Measurements from ENCODE around the gene ALKBH5. TPM values are rescaled to one million over a fixed set of nuclear protein-coding genes. Genes with fewer than 3 reads are reported as not detected.

Gene ALKBH5
- total and polyA plus RNA-seq, 9 of the 15 experiments (the other 6 are each of a cell fraction or from before 2014, with no cell fraction given), result 11.4 to 70.0 (median 47.4) TPM

DNA sequence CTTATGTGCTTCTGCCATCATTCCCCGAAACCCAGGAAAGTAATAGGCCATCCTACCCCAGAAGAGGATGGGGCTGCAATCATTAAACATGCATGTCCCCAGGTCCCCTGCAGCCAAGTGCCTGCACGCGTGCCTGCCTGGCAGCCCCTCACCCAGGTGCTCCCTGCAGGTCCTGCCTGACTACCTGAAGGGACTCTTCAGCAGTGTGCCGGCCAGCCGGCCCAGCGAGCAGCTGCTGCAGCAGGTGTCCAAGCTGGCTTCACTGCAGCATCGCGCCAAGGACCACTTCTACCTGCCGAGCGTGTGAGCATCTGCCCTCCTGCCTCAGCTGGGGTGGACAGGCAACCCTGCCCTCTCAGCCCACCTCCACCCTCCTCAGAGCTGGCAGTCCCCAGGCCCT lies 16.2 kb upstream of the ALKBH5 start:
- ATAC-seq, result no peak
- H2AFZ ChIP-seq (ENCODE audit: low read depth, low read length), result no peak overlapping the region
- no peaks in the 10 kb centered on the region for H3K27me3 ChIP-seq (ENCODE audit: control insufficient read depth in 2 of 2, insufficient read depth in 2 of 2, low read length in 2 of 2)
- no peak for TF ChIP-seq CTBP1 (IDR thresholded peaks at IDR 0.05; ENCODE audit: borderline replicate concordance)
- no peak for TF ChIP-seq CBFA2T3 (IDR thresholded peaks at IDR 0.05)
- no peak for TF ChIP-seq HMG20A (CRISPR knock-in tag; conservative IDR thresholded peaks at IDR 0.05)
- TF ChIP-seq, protein P1, sequence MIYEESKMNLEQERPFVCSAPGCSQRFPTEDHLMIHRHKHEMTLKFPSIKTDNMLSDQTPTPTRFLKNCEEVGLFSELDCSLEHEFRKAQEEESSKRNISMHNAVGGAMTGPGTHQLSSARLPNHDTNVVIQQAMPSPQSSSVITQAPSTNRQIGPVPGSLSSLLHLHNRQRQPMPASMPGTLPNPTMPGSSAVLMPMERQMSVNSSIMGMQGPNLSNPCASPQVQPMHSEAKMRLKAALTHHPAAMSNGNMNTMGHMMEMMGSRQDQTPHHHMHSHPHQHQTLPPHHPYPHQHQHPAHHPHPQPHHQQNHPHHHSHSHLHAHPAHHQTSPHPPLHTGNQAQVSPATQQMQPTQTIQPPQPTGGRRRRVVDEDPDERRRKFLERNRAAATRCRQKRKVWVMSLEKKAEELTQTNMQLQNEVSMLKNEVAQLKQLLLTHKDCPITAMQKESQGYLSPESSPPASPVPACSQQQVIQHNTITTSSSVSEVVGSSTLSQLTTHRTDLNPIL (CRISPR knock-in tag; IDR thresholded peaks at IDR 0.05), result no peak
- TF ChIP-seq RFX5 (IDR thresholded peaks at IDR 0.05; ENCODE audit: low read depth, low read length), result no peak
- TF ChIP-seq ARHGAP35 (IDR thresholded peaks at IDR 0.05; ENCODE audit: partially characterized antibody), result no peak
- no peak for TF ChIP-seq KLF6 (CRISPR knock-in tag; IDR thresholded peaks at IDR 0.05; ENCODE audit: borderline replicate concordance)
- TF ChIP-seq ETV5 (CRISPR knock-in tag; IDR thresholded peaks at IDR 0.05; ENCODE audit: low read depth), result no peak
- TF ChIP-seq RBBP5 (IDR thresholded peaks at IDR 0.05; ENCODE audit: borderline replicate concordance, insufficient read depth, low read length, poor library complexity, severe bottlenecking), result no peak
- no peak for TF ChIP-seq EZH2 (IDR thresholded peaks at IDR 0.05; ENCODE audit: borderline replicate concordance, low read depth, low read length)
- TF ChIP-seq, protein P2, sequence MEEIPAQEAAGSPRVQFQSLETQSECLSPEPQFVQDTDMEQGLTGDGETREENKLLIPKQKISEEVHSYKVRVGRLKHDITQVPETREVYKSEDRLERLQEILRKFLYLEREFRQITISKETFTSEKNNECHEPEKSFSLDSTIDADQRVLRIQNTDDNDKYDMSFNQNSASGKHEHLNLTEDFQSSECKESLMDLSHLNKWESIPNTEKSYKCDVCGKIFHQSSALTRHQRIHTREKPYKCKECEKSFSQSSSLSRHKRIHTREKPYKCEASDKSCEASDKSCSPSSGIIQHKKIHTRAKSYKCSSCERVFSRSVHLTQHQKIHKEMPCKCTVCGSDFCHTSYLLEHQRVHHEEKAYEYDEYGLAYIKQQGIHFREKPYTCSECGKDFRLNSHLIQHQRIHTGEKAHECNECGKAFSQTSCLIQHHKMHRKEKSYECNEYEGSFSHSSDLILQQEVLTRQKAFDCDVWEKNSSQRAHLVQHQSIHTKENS (CRISPR knock-in tag; IDR thresholded peaks at IDR 0.05), result no peak
- no peak for TF ChIP-seq FOXK1 (CRISPR knock-in tag; IDR thresholded peaks at IDR 0.05; ENCODE audit: borderline replicate concordance)
- TF ChIP-seq, protein P3, sequence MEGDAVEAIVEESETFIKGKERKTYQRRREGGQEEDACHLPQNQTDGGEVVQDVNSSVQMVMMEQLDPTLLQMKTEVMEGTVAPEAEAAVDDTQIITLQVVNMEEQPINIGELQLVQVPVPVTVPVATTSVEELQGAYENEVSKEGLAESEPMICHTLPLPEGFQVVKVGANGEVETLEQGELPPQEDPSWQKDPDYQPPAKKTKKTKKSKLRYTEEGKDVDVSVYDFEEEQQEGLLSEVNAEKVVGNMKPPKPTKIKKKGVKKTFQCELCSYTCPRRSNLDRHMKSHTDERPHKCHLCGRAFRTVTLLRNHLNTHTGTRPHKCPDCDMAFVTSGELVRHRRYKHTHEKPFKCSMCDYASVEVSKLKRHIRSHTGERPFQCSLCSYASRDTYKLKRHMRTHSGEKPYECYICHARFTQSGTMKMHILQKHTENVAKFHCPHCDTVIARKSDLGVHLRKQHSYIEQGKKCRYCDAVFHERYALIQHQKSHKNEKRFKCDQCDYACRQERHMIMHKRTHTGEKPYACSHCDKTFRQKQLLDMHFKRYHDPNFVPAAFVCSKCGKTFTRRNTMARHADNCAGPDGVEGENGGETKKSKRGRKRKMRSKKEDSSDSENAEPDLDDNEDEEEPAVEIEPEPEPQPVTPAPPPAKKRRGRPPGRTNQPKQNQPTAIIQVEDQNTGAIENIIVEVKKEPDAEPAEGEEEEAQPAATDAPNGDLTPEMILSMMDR (IDR thresholded peaks at IDR 0.05 in 2 of 3, conservative IDR thresholded peaks at IDR 0.05 in 1 of 3; ENCODE audit: insufficient read depth in 2 of 3, low read depth in 1 of 3, low read length in 3 of 3), result no peak
- TF ChIP-seq CAMTA2 (CRISPR knock-in tag; conservative IDR thresholded peaks at IDR 0.05), result no peak
- no peak for TF ChIP-seq TFAM (CRISPR knock-in tag; conservative IDR thresholded peaks at IDR 0.05)
- no peak for TF ChIP-seq NR1H2 (CRISPR knock-in tag; IDR thresholded peaks at IDR 0.05)
- no peak for TF ChIP-seq ZEB2 (IDR thresholded peaks at IDR 0.05)
- no TSS peak for BruUV-seq (replicated peaks)
- H3K9me1 ChIP-seq (ENCODE audit: control insufficient read depth, insufficient read depth, low read length), result no peaks in the 10 kb centered on the region
- 67% methylated on average over 3 of the region's 10 CpGs for WGBS (ENCODE audit: insufficient coverage, low coverage, missing lambda C conversion rate)
- no peak overlapping the region for H3K4me3 ChIP-seq
- ChIA-PET CTCF (ENCODE audit: low intra/inter-chr PET ratio) (no interaction called here), POLR2A (no interaction called here)
- intact Hi-C loops (cut with micrococcal nuclease), result no loop called here
- DNase-seq (ENCODE audit: extremely low read depth in 1 of 4, low spot score in 3 of 4), result no peak
- peaks cover 20 to 25% of the 10 kb centered on the region in 2 experiments for H3K4me1 ChIP-seq (replicated peaks in 1 of 2; ENCODE audit: control insufficient read depth in 2 of 2, insufficient read depth in 2 of 2, low read length in 2 of 2)
- no peak for FAIRE-seq
- H3K27ac ChIP-seq (ENCODE audit: extremely low read depth, low read depth, low read length), result no peak overlapping the region
- H3K36me3 ChIP-seq (ENCODE audit: control insufficient read depth, insufficient read depth, low read length), result no peaks in the 10 kb centered on the region
- in situ Hi-C loops (cut with MboI), result no loop called here
- H3K9me3 ChIP-seq (replicated peaks; ENCODE audit: control insufficient read depth, insufficient read depth, low read depth, low read length), result no peaks in the 10 kb centered on the region; the same call in 1 of the 2 replicates
- H3K4me2 ChIP-seq (ENCODE audit: insufficient read depth, low read length), result no peak overlapping the region
- no peaks in the 10 kb centered on the region for H4K20me1 ChIP-seq (replicated peaks; ENCODE audit: control insufficient read depth, insufficient read depth, low read length)
- no peak overlapping the region for H3K9ac ChIP-seq (ENCODE audit: insufficient read depth in 1 of 2, low read depth in 2 of 2, low read length in 2 of 2)
- H3K79me2 ChIP-seq (ENCODE audit: control insufficient read depth, insufficient read depth, low read length), result no peaks in the 10 kb centered on the region
